ELF-1 (cell line): ENCODE data around the gene PIK3R2.
A peak's percentile ranks its signal among the peaks of the same experiment; 100 is the strongest.
"Not testable (repeated sequence)": the region's sequence is repeated elsewhere in the genome, so short reads cannot be mapped to it uniquely, and the experiment has no call there.

Source experiments
- DNase-seq: peaks from one replicate; pipeline ENCODE4 v3.0.0-alpha.2; 2016; ENCODE audit warnings: low read depth, low spot score

PIK3R2 gene

GRCh38 chr19:18203863-18204393 is 51.0 kb downstream of the PIK3R2 start, which contains the start of gene RAB3A:
RAB3A (minus strand) TSS chr19:18204042; CDS start chr19:18202740, 1,302 bp downstream.
- peak; percentile 100 for DNase-seq

- DNase-seq, result no peak
Observed at GRCh38 chr19:18204394-18205199, 51.6 kb downstream of the PIK3R2 start.

- peak; percentile 67 for DNase-seq
Observed at GRCh38 chr19:18205200-18205892, 52.4 kb downstream of the PIK3R2 start.

- DNase-seq, result no peak
Observed at GRCh38 chr19:18206018-18206417, 53.1 kb downstream of the PIK3R2 start.

GRCh38 chr19:18208098-18208951 is 55.4 kb downstream of the PIK3R2 start:
- no peak for DNase-seq

- DNase-seq, result not testable (repeated sequence)
Observed at GRCh38 chr19:18209912-18210311, 56.9 kb downstream of the PIK3R2 start.

GRCh38 chr19:18211683-18212082 is 58.7 kb downstream of the PIK3R2 start:
- no peak for DNase-seq

- DNase-seq, result no peak
Observed at GRCh38 chr19:18214779-18215433, 61.9 kb downstream of the PIK3R2 start.

- DNase-seq, result no peak
Observed at GRCh38 chr19:18216789-18217188, 63.8 kb downstream of the PIK3R2 start.

GRCh38 chr19:18218159-18218558 is 65.2 kb downstream of the PIK3R2 start:
- DNase-seq, result no peak

GRCh38 chr19:18218600-18218999 is 65.6 kb downstream of the PIK3R2 start:
- no peak for DNase-seq
